NCI-H1436 (cell line): ENCODE results near the gene COL4A2.

Experiments
- DNase-seq: peaks from one replicate; lab custom pipeline; 2025; lab: John Stamatoyannopoulos, UW

The COL4A2 gene

GRCh38 chr13:110536006-110536693, 229.1 kb downstream of the COL4A2 start:
- no peak for DNase-seq

- DNase-seq: no peak
Observed at GRCh38 chr13:110538632-110539031, 231.5 kb downstream of the COL4A2 start.

GRCh38 chr13:110539894-110540293, 232.8 kb downstream of the COL4A2 start:
- DNase-seq: no peak

GRCh38 chr13:110540871-110541525, 233.9 kb downstream of the COL4A2 start:
- no peak for DNase-seq

- no peak for DNase-seq
Observed at GRCh38 chr13:110541526-110541920, 234.4 kb downstream of the COL4A2 start.

- no peak for DNase-seq
Observed at GRCh38 chr13:110542169-110542796, 235.2 kb downstream of the COL4A2 start.

GRCh38 chr13:110546378-110546777, 239.3 kb downstream of the COL4A2 start:
- DNase-seq: no peak

- no peak for DNase-seq
Observed at GRCh38 chr13:110546926-110547325, 239.8 kb downstream of the COL4A2 start.

- DNase-seq: no peak
Observed at GRCh38 chr13:110548891-110549794, 242.1 kb downstream of the COL4A2 start.

GRCh38 chr13:110549795-110550160, 242.7 kb downstream of the COL4A2 start:
- DNase-seq: no peak

GRCh38 chr13:110551284-110551683, 244.2 kb downstream of the COL4A2 start:
- no peak for DNase-seq

- DNase-seq: no peak
Observed at GRCh38 chr13:110552767-110553166, 245.7 kb downstream of the COL4A2 start.

- no peak for DNase-seq
Observed at GRCh38 chr13:110553417-110553816, 246.3 kb downstream of the COL4A2 start.

GRCh38 chr13:110554227-110554836, 247.2 kb downstream of the COL4A2 start:
- no peak for DNase-seq

- DNase-seq: no peak
Observed at GRCh38 chr13:110554946-110555345, 247.9 kb downstream of the COL4A2 start.

GRCh38 chr13:110555601-110556223, 248.6 kb downstream of the COL4A2 start:
- no peak for DNase-seq

- no peak for DNase-seq
Observed at GRCh38 chr13:110556224-110556606, 249.1 kb downstream of the COL4A2 start.

- DNase-seq: no peak
Observed at GRCh38 chr13:110557082-110557481, 250.0 kb downstream of the COL4A2 start.

GRCh38 chr13:110557610-110558305, 250.7 kb downstream of the COL4A2 start:
- DNase-seq: no peak

- DNase-seq: no peak
Observed at GRCh38 chr13:110559429-110559943, 252.4 kb downstream of the COL4A2 start.

GRCh38 chr13:110559986-110560385, 252.9 kb downstream of the COL4A2 start:
- DNase-seq: no peak
